Renal cortical epithelial cell (primary cell): ENCODE results near the gene ADAM17. TPM values are rescaled to one million over a fixed set of nuclear protein-coding genes. Genes with fewer than 3 reads are reported as not detected.
"Not testable (repeated sequence)": the region's sequence is repeated elsewhere in the genome, so short reads cannot be mapped to it uniquely, and the experiment has no call there.

Source experiments
- DNase-seq: peaks from one replicate; pipeline ENCODE4 v3.0.0-alpha.2; 2011; ENCODE audit warnings: low read depth
- total RNA-seq: library from RNA; depleted of rRNA; stranded (reverse); fragments of >200 nt; gene quantifications from 2 replicates; pipeline ENCODE4 v1.2.3, GENCODE V29; 2014

The ADAM17 gene
- total RNA-seq, 1 donor from 2014 or later: 67.6 TPM

DNA sequence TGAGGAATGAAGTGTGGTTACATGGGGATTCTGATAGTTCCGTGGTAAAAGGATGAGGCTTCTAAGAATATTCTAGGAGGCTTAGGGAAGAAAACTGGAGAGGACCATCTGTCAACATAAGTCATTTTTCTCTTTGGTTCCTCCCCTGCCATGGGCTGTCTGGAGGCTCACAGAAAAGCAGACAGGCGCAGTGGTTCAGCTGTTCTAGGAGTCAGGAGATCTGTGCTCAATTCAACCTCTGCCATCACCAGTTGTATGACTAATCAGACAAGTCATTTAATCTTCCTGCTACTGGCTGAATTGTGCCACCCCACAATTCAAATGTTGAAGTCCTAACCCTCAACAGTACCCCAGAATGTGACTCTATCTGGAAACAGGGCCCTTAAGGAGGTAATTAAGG is 36.4 kb downstream of the ADAM17 start:
- DNase-seq: peak; percentile 19

DNA sequence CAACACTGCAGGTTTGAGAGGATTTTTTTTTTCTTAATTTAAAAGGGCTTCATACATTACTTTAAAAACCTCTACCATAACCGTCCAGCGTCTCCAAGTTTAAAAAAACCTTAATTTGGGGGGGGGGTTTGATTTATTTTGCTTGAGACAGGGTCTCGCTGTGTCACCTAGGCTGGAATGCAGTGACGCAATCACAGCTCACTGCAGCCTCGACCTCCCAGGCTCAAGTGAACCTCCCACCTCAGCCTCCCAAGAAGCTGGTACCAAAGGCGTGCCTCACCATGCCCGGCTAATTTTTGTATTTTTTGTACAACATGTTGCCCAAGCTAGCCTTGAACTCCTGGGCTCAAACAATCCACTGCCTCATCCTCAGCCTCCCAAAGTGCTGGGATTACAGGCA is 36.9 kb downstream of the ADAM17 start:
- DNase-seq: no peak

DNA sequence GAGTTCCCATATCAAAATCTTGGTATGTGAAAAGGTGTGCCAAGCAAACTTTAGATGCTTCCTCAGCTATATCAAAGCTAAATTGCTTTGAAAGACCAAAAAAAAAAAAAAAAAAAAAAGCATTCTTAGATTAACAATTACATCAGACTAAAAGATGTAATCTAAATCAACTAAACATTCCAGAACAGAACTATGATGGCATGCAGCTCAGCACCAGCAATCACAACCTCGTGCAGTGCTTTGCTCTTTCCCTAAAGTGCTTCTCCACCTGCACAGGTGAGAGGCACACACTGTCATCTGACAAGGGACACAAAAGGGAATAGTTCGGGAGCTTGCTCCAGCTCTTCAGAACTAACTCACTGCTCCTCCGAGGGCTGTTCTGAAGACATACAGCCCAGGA is 37.5 kb downstream of the ADAM17 start:
- no peak for DNase-seq

DNA sequence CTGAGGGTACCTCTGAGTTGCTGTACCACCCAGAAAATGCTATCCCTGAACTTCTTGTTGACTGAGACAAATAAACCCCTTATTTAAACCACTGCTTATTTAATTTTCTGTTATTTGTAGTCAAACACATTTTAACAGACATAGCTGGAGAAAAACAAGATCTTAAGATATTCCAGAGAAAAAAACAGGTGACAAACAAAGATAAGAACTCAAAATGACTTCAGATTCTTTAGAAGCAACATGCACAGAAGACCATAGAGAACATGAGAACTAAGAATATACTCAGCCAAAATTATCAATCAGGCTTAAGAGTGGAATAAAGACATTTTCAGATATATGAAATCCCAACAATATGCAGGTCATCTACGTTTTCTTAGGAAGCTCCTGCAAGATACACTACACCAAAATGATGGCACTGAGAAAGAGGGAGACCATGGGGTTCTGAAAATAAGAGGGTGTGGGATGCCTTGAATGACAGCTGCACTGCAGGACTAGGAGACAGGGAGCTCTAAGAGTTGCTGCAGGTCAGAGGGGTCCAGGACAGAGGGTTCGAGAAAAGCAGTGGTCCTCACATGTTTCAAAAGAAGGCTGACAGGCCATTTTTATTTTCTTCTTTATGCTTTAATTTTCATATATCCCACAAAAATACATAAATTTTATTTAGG is 38.4 kb downstream of the ADAM17 start:
- no peak for DNase-seq

DNA sequence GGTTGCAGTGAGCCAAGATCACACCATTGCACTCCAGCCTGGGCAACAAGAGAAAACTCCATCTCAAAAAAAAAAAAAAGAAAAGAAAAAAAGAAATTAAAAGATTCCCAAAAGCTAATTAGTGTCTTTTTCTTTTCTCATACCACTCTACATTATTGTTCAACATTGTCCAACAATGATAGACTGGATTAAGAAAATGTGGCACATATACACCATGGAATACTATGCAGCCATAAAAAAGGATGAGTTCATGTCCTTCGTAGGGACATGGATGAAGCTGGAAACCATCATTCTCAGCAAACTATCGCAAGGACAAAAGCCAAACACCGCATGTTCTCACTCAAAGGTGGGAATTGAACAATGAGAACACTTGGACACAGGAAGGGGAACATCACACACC is 41.7 kb downstream of the ADAM17 start:
- not testable (repeated sequence) for DNase-seq

DNA sequence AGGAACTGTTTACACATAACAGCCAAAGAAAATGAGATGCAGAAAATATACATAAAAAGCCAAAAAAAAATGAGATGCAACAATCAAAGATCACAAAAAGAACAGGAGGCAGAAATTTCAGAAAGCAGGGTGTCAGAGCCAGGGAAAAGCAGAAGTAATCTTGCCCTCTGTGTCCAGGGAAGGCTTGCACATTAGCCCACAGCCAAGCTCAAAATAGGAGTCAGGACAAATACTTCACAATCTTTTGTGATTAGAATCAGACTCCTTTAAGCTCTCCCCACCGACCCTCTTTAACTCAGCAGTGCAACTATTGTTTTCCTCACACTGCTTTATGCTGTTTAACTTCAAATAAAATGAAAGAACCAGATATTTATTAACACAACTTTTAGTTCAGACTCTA is 46.7 kb downstream of the ADAM17 start:
- no peak for DNase-seq

DNA sequence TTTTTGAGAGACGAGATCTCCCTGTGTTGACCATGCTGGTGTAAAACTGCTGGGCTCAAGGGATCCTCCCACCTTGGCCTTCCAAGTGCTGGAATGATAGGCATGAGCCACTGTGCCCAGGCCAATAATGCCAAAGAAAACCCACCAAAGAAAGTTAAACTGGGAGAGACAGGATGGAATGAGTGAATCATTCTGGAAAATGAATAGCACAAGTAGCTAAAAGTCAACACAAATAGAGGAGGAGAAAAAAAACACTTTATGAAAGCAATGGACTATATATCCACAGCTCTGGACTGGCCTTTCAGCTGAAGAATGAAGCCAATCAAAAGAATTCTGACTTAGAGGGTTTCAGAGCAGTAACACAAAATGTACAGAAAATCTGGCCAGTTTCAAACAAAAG is 57.4 kb downstream of the ADAM17 start:
- DNase-seq: peak; percentile 16

DNA sequence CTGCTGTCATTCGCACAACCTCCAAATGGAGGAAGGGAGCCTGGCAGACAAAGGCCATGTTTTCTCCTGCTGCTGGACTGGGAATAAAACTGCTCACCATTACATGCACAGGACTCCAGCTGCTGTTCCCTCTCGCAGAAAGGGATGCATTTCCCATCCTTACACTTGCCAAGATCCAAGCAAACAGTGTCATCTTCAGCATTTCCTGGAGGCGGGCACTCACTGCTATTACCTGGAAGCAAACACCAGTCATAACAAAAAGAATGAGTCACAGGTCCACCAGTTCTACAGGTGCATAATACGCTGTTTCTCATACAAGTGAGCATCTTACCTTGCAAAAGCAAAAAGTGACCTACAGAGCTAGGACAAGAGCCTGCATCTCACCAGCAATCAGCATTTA is 58.6 kb downstream of the ADAM17 start:
- peak; percentile 25 for DNase-seq

DNA sequence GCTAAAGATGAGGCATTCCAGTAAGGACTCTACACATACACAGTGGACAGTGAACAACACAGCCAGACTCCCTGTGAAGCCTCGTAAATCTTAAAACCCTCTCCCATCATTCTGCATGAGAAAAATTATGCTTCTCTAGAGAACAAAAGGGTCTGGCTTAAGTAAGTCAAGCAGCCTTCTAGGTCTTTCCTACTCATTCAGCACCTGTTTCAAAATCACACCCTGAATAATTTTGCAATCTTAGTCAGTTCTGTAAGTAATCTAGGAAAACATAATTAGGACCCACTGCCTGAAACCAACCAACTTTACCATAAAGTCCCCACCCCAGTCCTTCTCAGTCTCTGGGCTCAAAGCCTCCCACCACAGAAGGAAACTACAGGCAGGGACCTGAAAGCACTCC is 61.5 kb downstream of the ADAM17 start:
- no peak for DNase-seq

DNA sequence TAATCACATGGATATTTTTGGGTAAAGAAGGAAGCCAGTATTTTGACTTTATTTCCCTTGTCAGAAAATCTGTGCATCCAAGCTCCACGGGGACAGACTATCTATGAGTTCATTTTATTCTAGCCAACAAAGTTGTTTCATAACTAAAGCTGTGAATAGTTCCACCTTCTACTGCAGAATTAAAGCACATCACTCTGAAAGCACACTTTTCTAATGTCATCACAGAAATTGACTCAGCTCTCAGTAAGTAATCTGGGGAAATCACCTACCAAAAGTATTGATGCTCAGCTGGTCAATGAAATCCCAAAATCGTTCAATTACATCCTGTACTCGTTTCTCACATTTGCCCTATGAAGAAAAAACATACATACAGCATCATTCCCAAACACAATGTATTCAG is 62.2 kb downstream of the ADAM17 start:
- no peak for DNase-seq

DNA sequence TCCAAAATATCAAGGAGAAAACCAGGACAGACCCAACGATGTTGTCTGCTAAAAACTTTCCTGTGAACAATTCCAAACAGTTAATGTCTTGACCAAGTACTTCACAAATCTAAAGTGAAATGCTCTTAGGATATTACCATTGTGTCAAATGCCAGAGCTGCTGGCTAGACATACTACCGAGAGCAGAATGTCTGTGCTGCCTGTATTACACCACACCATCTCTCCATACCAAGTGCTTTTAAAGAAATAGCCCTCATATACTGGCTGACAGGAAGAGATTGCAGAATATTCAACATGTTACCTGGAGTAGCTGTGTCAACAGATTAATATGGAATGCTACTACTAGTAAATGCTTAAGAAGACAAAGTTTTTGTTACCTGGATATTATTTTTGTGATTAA is 62.7 kb downstream of the ADAM17 start:
- DNase-seq: no peak

DNA sequence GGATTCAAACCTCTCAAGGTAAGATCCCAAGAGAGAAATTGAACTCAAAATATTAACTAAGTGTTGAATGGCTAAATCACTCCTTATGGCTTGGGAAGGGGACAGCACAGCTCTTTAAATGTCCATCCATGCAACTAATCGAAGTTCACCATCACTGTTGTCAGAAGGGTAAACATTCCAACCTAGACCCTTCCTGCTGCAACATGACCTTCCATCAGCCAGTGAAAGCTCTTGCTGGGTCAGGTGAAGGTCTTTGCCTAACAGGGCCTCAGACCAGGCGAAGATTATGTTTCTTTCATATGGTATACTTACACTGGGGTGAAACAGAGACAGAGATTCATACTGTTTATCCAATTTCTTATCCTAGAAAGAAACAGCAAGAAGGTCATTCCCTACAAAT is 64.8 kb downstream of the ADAM17 start:
- DNase-seq: no peak

DNA sequence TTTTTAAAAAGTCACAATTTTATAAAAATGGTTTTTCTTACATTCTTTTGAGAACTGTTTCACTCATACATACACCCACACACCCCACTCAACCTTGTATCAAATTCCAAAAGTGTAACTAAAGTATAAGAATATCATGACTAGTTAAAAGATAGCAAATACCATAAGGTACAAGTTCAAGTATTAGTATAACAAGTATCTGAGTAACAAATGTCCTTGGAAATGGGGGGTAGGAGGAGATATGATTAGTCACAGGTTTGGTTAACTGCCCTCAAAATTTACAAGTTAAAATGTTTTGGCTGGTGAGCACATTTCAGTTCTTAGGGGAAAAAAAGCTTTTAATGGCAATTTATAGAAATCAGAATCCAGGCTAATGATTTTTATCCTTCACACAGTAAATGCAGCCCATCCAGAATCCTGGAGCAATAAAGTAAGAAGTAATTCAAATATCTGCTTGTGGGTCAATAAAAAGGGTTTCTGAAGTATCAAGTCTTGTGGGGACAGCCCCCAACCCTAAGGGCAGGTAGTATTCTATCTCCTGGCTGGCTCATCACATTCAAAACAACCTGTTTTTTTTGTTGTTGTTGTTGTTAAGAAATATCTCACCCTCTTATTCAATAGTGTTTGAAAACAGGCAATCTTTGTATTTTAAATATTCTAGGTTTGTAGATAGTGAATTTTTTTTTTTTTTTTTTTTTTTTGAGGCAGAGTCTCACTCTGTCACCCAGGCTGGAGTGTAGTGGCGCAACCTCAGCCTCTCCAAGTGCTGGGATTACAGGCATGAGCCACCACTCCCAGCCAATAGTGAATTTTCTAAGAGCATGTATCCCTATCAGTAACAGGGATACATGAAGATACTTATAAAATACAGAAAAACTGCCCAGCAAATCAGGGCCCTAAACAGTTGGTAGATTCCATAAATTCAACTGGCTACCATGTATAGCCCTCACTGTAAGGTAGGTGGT is 66.8 kb downstream of the ADAM17 start:
- no peak for DNase-seq

DNA sequence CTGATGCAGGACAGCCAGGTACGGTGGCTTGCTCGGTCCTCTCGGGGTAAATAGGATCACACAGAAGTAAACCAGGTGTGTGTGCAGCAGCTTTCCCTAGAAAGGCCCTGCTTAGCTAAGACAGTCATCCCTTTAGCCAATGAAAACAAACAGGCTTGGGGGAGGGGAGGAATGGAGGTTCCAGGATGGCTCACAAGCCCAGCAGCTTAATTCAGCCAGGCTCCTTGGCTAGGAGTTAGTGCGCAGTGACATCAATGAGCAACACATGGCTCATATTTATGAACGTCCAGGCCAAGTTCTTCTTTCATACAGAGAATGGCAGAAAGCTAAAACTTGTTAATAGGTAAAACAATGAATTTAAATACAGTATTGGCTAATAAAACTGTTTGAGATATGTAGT is 71.1 kb downstream of the ADAM17 start:
- no peak for DNase-seq

DNA sequence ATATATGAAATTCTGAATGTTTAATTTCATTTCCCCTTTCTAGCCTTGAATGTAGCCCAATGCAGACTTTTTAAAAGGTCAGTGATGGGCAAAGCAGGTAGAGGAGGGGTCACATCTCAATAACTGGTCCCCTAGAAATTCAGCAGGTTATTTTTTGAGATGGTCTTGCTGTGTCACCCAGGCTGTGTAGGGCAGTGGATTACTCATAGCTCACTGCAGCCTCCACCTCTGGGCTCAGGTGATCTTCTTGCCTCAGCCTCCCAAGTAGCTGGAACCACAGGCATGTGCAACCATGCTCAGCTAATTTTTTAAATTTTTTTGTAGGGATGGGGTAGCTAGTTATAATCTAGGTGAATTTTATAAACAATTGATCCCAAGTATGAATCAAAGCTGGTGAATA is 72.5 kb downstream of the ADAM17 start:
- peak; percentile 29 for DNase-seq

DNA sequence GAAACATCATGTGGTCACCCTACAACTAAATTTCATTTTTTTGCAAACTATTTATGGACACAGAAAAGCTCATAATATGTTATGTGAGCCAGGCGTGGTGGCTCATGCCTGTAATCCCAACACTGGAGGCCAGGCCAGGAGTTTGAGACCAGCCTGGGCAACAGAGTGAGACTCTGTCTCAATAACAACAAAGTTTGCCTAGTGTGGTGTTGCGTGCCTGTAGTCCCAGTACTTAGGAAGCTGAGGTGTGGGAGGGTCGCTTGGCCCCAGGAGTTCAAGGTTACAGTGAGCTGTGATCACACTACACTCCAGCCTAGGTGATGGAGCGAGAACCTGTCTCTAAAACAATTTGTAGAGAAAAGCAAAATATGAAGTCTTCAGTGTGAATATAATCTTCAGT is 75.5 kb downstream of the ADAM17 start:
- DNase-seq: no peak

DNA sequence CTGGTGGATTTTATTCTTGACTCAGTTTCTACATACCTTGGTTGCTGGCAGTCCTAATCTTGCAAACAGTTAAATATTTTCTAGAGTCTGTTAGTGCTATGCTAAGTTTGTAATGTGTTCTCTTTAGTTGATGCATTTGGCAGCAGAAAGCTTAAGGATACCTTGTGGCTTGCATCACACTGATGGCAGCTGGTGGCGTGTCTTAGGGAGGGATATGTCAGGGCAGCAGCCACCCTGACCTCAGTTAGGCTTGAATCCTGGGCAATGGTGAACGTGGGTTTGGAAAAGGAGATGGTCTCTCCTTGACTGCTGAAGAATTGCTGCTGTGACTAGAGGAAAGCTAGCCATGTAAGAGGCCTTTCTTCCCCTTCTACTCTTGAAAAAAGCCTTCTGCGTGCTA is 77.1 kb downstream of the ADAM17 start:
- DNase-seq: no peak

DNA sequence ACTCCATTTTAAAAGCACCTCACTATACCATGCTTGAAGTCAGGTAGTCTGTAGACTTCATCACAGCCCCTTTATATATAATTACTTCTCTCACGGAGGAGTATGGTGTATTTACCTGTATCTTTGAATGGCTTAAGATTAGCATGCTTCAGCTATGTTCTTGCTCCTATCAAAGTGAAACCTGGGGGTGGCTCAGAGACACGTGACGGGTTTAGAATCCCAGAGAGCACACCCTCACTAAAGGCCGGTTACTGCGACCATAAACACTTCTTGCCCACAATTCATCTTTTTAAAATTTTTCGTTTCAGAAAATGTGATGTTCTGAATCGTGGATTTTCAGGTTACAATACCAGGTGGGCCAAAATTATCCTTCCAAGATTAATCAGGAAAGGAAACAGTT is 77.7 kb downstream of the ADAM17 start:
- DNase-seq: no peak

DNA sequence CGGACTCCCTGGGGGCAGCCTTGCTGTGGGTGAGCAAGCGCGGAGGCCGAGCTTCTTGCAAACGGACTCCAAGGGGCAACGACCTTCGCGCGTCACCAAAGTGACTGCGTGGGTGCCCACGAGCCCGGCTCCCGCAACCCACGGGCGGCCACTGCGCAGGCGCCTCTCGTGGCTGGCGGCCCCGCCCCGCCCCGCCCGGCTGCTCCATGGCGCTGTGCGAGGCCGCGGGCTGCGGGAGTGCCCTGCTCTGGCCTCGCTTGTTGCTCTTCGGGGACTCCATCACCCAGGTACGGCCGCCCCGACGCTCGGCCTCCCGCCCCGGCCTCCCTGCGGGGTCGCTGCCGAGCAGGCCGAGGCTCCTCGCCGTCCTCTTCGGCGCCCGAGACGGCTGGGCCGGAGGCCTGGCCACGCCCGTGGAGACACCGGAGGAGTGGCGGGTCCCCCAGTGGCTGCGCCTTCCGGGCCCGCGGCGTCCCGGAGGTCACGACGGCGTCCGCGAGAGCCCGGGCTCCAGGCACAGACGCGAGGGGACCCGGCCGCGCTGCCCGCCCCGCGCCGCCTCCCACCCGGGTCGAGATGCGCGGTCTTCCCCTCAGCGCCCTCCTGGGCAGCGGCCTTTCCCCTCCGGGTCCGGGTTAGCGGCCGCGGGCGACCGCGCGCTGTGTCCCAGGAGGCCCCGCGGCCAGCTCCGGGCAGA is 81.1 kb downstream of the ADAM17 start, which contains the start of gene IAH1:
IAH1 (plus strand) TSS at position 191 of the 697 bp plus-strand sequence; CDS start at position 207, 16 bp downstream.
- no peak for DNase-seq

DNA sequence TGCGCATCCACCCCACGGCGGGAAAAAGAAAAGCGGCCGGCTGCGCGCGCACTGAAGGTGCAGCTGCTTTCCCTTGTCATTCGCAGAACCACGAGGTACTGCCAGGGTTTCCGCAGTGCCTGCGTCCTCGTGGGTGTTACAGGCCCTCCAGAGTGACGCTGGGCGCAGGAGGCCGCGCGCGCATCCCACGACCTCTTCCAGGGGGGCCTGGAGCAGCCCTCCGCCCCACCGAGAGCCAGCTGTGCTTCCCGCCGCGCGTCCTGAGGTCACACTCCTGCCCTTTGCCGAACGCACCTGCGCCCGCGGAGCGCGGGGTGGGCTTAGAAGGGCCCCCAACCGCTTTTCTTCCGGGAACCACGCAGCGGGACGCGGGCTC is 81.7 kb downstream of the ADAM17 start:
- DNase-seq: no peak

DNA sequence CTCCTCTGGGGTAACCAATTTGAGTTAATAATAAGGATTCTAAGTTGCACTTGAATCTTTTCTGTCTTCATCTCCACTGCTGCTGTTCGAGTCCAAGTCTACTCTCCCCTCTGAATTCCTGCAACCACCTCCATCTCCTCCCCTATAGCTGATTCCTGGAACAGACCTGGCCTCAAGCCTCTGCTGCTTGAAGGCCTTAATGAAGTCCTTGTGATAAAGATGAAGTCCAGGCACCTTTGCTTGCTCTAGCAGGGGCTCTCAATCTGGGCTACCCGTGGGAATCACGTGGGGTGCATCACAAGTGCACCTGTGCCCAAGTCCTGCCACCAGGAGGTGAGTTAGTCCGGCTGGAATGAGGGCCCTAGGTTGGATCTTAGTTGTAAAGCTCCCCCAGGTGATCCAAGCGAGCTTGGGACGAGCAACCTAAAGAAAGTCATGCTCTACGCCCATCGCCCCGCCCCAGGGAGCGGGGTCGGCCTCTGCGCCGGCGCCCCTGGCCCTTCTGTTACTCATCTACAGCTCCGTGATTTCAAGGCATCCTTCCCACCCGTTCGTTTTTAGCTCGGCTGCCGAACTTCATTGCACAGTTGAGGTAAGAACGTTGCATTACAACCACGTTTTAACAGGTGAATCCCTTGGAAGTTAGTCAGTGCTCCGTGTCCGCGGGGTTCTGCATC is 82.2 kb downstream of the ADAM17 start:
- no peak for DNase-seq

DNA sequence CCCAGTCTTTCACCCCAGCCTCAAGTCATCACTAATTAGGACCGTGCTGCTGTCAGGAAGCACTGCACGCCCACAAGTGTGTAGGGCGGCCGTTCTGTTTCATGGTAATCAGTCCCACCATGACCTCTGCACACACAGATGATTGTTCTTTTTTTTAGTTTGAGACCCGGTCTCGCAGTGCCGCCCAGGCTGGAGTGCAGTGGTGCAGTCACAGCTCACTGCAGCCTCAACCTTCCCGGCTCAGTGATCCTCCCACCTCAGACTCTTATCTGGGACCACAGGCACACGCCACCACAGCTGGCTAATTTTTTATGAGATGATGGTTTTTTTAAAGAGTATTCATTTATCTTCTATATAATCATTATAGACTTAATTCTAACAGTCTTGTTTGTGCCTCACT is 83.1 kb downstream of the ADAM17 start:
- DNase-seq: no peak
